Central memory CD4-positive, alpha-beta T cell (primary cell): ENCODE measurements around the gene CUBN.

Source experiments
- DNase-seq: peaks from one replicate; pipeline ENCODE4 v3.0.0; 2022

CUBN gene

DNA sequence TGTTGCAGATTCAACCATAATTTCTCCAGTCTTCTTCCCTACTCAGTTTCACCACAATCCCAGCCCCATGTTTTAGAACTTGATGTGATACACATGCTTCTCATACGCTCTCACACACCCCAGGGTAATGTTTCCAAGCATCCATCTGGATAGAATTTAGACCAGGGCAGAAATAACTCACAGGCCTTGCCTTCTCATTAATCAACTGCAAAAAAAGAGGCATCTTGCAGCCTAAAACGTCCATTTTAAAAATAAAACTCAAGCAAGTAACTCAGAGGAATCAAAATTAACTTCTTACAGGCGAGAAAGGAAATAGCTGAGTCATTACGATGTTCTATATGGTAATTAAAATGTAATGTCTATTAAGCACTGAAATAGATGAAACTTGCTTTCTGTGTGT, 185.2 kb downstream of the CUBN start:
- no peak for DNase-seq

DNA sequence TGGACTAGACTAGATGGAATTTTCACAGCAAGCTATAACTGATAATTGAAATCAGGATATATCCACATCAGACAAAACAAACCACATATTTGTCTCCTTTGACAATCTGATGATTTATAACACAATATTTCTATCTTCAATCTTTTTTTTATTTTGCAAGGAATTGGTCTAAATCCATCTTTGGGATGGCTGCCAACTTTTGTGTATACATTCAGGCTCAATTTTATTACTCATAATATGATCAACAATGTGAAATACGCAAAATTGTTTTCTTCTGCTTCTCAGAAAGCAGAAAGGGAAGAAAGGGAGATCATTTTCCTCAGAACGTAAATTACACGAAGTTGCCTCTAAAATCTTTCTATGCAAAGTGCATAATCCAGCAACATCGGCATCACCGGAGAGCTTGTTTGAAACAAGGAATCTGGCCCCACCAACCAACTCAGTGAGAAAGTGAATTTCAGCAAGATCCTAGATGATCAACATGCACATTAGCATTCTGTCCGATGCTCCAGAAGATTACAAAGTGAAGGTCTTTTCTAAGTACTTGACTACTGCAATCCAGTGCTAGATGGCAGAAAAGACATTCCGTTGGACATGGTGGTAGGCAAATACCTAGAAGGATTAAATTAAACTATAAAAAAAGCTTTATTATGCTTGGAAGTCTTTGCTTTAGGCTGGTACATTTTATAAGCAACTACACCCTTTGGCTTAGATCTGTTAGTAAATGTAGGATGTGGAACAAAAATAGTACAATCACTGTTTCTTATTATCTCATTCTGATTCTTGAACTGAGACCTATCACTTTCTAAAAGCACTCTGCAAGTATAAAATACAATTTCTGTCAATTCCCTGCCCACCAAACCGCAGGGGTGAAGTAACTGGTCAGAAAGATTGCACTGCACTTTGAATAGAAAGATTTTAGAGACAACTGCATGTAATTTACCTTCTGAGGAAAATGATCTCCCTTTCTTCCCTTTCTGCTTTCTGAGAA, 186.0 kb downstream of the CUBN start:
- no peak for DNase-seq

DNA sequence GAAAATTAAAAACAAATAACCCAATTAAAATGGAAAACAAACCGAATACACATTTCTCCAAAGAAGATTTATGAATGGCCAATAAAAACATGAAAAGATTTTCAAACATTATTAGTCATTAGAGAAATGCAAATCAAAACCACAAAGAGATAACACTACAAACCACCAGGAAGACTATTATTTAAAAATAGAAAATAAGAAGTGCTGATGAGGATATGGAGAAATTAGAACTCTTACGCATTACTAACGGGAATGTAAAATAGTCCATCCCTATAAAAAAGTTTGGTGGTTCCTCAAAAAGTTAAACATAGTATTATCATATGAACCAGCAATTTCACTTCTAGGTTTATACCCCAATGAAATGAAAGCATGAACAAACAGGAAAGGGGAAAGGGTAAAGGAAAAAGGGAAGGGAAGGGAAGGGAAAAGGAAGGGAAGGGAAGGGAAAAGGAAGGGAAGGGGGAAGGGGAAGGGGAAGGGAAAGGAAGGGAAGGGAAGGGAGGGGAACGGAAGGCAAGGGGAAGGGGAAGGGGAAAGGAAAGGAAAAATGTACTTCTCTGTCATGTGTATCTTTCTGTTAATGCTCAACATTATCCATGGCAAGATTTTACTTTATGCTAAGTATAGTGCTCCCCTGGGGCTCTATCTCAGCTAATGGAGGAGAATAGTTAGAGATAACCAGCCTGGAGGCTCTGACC, 187.1 kb downstream of the CUBN start:
- DNase-seq = no peak

DNA sequence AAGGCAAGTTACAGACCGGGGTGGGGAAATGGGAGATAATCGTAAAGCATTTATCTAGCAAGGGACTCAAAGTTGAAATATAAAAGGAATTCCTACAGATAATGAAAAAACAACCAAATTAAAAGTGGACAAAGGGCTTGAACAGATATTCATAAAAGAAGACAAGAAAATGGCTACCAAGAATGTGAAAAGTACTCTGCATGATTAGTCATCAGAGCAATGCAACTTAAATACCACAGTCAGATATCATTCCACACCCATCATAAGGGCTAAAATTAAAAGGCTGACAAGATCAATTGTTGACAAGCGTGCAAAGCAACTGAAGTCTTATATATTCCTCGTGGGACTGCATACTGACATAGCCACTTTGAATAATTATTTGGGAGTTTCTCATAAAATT, 187.7 kb downstream of the CUBN start:
- DNase-seq = no peak

DNA sequence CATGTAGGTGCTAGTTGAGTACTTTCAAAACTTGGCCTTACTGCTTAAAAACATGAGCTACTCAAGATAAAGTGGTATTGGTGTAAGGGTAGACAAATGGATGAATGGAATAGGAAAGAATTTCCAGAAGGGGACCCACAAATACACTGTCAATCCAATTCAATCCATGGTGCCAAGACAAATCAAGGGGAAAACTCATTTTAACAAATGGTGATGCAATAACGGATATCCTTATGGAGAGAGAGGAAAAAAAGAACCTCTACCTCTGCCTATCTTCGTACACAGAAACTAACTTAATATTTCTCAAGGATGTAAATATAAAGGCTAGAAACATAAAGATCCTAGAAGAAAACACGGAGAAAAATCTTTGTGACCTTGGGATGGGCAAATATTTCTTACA, 188.5 kb downstream of the CUBN start:
- no peak for DNase-seq

DNA sequence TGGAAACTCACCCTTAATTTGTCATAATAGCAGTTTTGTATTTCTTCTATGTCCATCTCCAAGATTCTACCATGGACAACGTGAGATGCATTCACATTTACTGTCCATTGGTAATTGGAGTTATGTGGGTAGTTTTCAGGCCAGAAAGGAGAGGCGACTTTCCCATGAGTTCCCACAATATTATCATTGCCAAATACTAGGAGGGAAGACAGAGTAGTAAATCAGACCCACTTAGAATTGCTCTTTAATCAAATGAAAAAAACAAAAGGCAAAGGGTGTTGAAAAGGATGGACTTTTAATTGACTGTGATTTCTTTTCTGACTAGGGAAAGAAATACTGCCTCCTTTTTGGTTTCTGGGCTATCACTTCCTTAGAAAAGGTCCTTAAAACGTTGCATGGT, 190.7 kb downstream of the CUBN start:
- no peak for DNase-seq

DNA sequence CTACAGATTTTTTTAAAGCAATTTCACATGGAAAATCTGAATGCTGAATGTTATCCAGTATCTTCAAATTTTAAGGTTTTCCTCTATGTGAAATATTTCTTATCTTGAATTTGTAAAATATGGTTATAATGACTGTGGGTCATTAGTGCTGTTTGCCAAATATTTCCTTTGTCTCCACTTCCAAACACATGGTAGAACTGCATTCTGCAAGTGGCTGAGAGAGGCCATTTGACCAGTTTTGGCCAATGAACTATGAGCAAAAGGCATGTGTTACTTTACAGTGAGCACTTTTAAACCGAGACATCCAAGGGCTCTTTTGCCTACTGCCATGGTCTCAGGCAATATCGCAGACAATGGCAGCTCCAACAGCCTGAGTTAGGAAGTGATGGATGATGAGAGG, 195.2 kb downstream of the CUBN start:
- DNase-seq = no peak

DNA sequence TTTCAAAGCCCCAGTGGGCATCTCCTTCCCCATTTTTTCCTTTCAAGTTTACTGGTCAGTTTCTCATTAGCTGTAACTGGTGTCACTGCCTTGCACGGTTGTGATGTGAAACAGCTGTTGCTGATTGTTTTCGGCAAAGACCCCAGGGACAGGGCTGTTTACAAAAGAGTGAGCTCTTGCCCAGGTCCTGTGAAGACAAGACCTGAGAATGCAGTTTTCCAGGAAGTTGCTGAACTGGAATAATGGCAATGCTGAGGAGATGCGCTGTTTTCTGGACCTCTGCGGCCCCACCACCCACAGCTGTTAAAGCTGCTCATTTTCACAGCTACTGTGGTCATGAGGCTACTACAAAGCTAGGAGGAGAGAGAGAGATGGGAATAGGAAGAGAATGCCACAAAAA, 195.8 kb downstream of the CUBN start:
- no peak for DNase-seq

DNA sequence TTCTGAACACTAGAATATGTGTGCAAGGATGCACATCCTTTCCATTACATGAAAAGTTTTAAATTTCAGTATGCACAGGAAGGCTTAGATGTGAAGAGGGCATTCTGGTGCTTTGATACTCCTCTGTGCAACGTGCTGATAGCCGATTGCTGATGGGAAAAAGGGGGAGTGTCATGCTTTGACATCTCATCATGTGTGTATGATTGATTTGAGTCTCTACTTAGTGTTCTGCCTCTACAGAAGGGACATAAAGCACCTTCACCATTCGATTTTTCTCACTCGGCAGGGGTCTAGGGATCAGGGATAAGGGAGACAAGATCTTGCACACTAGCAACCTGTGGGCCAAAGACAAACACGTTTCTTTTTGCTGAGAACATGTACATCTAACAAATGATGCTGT, 197.7 kb downstream of the CUBN start:
- DNase-seq = no peak

DNA sequence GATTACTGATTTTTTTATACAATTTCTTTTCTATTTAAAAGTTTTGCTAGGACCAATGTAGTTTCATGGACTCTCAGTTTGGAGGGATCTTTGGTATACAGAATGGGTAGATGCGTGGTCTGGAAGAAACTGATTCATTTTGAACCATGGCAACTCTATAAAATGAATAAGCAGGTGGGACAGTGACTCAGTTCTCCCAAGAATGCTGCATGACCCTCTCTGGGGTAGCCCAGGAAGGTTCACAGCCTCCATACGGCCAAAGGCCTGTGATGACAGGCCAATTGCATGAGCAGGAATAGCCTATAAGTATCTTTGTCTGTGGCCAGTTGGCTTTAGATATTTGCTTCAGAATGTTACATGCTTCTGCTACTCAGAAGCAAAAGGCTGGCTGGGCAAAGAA, 199.1 kb downstream of the CUBN start:
- no peak for DNase-seq

DNA sequence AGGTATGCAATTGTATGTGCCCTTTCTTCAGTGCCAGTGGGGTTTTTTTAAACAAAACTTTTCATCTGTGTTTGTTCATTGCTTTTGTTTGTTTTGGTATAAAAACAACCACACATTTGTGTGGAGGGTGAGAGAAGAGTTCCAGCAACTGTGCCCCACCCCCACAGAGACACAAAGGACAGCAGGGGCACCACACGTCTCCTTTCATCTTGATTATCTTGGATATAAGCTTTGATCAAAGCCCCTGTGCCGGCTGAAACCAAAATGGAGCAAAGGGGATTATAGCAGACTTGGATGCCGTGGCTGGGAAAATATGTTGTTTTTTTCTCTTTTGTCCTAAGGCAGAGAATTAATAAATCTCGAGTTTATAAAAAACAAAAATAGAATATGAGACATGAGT, 200.5 kb downstream of the CUBN start:
- DNase-seq = no peak

DNA sequence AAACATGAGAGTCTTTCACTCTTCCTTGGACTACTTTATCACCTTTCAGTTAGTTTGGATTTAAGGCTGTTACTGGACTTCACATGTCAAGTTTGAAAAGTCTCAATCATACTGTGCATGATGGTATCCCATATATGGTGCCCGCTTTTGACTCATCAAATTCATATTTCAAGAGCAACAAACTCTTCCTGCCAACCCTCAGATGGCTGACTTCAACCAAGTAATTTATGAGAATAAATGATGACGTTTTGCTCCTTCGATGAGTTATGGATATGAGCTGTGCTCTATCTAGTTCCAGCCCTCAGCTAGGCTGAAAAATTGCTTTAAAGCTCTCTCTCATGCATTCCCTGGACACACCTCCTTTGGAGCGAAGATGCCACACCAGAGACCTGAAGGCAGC, 202.1 kb downstream of the CUBN start:
- no peak for DNase-seq

DNA sequence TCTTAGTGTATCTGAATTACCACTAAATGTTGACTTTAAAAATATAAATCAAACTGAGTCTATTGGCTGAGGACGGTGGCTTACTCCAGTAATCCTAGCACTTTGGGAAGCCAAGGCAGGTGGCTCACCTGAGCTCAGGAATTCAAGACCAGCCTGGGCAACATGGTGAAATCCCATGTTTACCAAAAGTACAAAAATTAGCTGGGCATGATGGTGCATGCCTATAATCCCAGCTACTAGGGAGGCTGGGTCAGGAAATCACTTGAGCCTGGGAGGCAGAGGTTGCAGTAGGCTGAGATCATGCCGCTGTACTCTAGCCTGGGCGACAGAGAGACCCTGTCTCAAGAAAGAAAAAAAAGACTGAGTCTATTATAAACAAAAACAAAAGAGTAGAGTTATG, 205.9 kb downstream of the CUBN start:
- no peak for DNase-seq

DNA sequence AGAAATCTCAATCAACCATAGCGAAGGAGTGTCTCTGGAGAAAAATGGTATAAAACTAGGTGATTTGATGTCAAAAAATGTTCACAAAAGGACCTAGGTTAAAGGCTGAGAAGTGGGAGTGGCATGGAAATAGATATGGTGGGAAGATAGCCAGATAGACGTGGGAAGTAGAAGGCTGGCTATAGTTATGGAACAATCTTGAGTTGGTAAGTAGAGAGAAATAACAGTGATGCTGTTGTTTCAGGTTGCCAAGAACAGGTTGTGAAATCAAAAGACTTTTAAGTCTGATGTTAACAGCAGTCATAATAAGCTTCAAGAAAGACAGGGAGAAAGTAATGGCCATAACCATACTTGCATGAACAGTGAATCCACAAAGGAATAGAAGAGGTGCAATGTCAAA, 206.3 kb downstream of the CUBN start:
- DNase-seq = no peak

DNA sequence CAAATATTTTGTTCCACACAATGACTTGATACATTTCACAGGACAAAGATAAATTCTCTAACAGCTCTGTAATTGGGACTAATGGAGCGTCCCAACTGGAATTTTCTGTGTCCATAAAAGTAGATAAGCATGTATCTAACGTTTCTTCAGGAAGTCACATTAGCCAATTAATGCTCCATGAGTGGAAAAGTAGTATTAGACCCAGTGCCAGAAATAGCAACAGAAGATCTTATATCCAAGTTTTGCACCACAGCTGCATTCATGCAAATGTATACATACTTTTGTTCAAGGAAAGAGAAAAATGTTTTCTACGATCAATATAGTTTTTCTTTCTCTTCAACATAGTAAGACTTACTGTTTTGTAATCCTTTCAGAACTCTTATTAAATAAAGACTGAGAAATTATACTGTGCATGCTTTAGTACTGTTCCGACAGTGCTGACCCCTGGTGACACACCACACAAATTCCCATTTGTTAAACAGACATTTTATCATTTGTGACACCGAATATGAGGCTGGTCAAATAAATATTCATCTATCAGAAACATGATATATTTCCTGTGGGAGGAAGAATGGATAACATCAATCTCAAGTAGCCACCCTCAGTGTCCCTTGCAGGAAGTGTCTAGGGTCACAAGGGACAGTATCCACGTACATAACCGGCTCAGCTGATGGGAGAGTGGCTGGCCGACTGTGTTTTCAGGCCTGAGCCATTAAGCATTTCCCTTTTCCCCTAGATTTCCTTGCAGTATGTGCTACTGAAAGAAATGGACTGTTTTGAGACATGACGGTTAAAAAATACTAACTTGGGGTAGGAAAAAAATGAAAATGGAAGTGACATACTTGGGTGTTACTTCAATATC, 210.3 kb downstream of the CUBN start:
- no peak for DNase-seq

DNA sequence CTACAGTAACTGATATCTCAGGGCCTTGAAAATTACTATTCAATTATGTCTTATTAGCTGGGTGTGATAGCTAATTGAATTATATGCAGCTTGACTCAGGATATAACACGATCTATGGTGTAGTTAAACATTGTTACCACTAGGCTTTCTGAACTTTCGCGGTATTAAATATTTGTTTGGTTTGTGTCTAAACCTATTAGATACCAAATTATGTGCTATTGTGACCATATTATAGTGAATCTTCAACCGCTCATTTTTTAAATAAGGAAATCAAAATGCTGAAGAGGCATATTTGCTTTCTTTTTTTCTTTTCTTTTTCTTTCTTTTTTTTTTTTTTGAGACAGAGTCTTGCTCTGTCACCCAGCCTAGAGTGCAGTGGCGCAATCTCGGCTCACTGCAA, 213.1 kb downstream of the CUBN start:
- DNase-seq = no peak

DNA sequence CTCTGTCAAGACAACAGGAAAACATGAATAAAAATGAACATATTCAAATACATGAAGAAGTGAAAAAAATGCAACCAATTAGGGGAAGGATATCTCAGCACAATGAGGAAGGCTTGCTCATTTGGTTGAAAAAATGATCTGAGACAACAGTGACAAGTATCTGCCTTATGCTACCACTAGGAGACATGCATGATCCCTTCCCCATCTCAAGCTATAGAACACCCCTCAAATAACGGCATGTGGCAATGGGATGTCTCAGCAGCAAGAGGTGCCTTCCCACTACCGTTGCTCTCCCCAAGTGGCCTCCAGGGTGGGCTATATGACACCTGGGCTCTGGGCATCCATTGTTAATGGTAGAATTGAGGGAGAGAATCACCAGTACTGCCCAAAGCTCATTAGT, 214.3 kb downstream of the CUBN start:
- no peak for DNase-seq

DNA sequence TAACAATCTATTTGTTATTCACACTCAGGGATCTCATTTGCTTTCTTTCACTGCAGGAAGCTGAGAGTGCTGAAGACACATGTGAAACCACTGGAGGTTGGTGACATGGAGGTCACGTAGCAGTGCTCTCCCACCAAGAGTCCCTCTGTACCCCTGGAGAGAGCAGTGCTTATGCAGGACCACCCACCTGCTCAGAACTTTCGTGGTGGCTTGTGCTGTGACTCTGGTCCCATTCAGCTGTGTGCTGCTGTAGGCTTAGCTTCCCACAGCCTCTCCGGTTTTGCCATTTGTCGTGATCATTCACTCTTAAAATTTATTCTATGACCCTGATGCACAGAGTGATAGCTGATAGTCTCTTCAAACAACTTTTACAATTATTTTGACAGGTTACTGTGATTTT, 216.3 kb downstream of the CUBN start:
- no peak for DNase-seq

DNA sequence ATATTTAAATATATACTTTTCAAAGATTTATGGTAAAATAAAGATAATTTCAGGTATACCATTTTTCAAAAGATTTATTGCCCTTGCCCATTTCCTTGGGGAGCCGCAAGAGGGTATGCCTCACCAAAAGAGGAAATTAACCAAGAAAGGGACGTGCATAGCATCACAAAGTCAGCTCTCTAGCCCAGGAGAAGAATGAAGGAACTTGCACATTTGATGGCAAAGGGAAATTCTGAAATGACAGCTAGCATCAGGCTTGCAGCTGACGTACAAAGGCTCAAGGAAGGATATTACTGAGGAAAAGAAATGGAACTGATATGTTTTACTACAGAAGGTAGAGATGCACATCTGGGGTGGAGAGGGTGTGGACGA, 218.8 kb downstream of the CUBN start:
- no peak for DNase-seq

DNA sequence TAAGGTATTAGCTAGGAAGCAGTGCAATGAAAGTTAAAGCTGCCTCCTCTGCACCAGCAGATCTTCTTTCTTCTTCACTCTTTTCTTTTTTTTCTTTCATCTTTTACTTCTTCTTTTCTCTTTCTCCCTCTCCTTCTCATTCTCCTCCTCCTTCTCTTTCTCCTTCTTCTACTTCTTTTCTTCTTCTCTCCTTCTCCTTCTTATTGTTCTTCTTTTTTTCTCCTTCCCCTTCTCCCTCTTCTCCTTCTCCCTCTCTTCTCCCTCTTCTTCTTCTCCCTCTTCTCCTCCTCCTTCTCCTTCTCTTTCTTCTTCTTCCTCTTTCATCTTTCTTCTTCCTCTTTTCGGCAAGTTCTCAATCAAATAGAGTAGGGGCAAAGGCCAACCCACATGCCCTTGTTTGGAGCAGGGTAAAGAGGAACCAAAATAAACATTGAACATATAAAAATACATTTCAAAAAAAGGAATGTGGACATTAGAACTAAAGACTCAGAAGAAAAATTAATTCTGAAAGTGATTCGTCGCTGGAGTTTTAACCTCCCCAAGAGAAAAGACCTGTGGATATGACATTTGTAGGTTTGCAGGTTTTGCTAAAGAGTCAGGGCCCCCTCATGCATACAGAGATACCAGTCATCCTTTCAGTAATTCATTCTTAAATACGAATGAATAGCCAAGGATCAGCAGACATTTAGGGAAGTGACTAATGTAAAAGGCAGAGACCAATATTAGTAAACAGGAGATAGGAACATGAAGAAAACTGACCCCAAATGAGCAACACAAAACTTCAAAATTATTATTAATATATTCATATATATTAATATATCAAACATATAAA, 219.4 kb downstream of the CUBN start:
- DNase-seq = no peak

DNA sequence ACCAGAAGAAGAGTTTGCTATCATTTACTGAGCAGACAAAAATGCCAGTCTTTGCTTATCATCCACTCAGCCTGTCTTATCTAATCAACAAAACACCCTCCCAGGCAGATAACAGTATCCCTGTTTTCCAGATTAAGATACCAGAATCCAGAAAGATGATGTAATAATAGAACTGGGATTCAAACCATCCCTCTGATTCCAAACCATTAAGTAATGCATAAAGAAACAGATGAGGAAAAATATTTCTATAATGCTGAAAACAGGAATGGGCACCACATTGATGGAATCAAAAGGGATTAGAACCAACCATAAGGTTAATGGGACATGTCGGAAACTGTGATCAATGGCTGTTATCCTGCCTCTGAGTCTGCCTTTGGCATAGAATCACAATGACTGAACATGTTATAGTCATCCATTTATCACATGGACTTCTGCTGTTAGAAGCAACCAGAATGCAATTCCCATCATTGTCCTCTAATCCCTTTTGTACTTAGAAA, 220.3 kb downstream of the CUBN start:
- no peak for DNase-seq

DNA sequence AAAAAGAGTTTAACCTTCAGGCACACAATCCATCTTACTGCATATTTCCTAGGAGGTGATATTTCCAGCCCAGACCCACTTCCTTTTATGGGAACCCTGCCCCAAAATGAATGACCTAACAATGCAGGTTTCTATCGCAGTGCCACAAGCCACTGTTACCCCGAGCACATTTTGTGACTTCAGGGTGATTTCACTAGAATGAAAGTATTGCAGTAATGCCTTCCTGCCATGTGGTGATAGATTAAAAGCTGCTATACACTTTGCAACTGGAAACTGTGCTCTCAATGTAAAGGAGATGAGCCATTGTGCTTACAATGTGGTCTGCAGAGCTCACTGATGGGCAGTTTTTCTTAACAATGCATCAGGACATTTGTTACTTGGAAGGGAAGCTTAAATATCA, 221.9 kb downstream of the CUBN start:
- DNase-seq = no peak
